AG04450 (cell line): ENCODE results near the gene TUBA4B. TPM values are rescaled to one million over a fixed set of nuclear protein-coding genes. Genes with fewer than 3 reads are reported as not detected.

Experiments
- CTCF ChIA-PET: fragments of 300-600, 350-600 bp; formaldehyde crosslinking; extraction: SDS; loops from one replicate; lab custom pipeline; 2022; ENCODE audit warnings: antibody characterized with exemption, inconsistent platforms; lab: Charles Lee
- POLR2A ChIA-PET: fragments of 350-600 bp; formaldehyde crosslinking; extraction: SDS; loops from one replicate; lab custom pipeline; 2021; ENCODE audit warnings: antibody characterized with exemption, inconsistent platforms; lab: Yijun Ruan, JAX
- DNase-seq: peaks from one replicate; pipeline ENCODE4 v3.0.0-alpha.2; 2011; ENCODE audit warnings: low read depth, low spot score
- H3K27ac ChIP-seq: one replicate; pipeline ENCODE4 v1.5.1; 2012; ENCODE audit warnings: low read depth, low read length, control low read depth
- H3K27me3 ChIP-seq: one replicate; pipeline ENCODE4 v1.6.0; 2012; ENCODE audit warnings: low read length; ENCODE audit not compliant: control insufficient read depth, insufficient read depth
- H3K4me3 ChIP-seq: 2 replicates; pipeline ENCODE4 v1.5.1; 2011; ENCODE audit warnings: mild to moderate bottlenecking, low read depth, low read length, control low read depth
- H3K9me3 ChIP-seq: 2 replicates; pipeline ENCODE4 v1.5.1; 2012; ENCODE audit warnings: low read length; ENCODE audit not compliant: control insufficient read depth, insufficient read depth
- polyA plus RNA-seq: library from polyadenylated mRNA; depleted of rRNA; stranded (reverse); fragments of >200 nt; gene quantifications from 2 replicates; pipeline ENCODE4 v1.2.3, GENCODE V29; 2011
- TF ChIP-seq, protein P1 (sequence below): IDR thresholded peaks from 2 replicates; pipeline ENCODE4 v1.5.1; 2011; ENCODE audit warnings: low read depth, low read length, control low read depth, inconsistent platforms

The TUBA4B gene
- polyA plus RNA-seq, 1 experiment, result not detected

DNA sequence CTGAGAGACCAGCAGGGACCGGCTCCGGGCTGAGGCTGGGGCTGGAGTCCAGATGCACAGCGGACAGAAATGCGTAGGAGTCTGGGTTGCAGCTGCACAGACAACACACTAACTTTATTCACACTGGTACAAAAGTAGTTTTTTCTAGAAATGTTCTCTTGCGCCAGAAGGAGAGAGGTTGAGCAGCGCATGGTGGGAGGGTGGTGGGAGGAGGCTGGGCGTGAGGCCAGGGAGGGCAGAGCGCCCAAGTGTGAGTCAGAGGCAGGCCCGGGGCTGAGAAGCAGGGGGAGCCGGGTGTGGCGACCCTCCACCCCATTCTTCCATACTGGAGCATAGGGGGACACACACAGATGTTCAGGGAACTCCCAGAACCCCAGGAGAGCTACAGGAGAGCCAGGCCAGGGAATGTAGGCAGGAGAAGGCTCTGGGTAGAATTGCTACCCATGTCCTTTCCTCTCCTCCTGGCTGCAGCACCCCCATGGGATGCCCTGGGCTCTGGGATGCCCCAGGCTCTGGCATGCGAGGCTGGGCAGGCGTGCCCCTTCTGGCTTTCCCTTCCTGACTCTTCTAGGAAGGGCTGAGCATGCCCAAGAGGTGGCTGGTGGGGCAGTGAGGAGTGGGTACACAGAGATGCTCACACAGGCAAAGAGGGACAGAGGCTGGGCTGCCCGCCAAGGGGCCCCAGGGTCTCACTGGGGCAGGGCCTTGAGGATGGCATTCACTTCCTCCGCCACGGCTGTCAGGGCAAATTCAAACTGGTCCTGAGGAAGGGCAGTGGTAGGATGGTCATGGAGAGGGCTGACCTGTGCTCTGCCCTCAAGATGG, 36.7 kb downstream of the TUBA4B start:
- Histone ChIP-seq H3K27ac (peak overlapping the region; percentile 89), H3K4me3 (no peak overlapping the region), H3K9me3 (no peaks in the 10 kb centered on the region), H3K27me3 (no peaks in the 10 kb centered on the region)
- TF ChIP-seq, protein P1, sequence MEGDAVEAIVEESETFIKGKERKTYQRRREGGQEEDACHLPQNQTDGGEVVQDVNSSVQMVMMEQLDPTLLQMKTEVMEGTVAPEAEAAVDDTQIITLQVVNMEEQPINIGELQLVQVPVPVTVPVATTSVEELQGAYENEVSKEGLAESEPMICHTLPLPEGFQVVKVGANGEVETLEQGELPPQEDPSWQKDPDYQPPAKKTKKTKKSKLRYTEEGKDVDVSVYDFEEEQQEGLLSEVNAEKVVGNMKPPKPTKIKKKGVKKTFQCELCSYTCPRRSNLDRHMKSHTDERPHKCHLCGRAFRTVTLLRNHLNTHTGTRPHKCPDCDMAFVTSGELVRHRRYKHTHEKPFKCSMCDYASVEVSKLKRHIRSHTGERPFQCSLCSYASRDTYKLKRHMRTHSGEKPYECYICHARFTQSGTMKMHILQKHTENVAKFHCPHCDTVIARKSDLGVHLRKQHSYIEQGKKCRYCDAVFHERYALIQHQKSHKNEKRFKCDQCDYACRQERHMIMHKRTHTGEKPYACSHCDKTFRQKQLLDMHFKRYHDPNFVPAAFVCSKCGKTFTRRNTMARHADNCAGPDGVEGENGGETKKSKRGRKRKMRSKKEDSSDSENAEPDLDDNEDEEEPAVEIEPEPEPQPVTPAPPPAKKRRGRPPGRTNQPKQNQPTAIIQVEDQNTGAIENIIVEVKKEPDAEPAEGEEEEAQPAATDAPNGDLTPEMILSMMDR, result no peak
- CTCF ChIA-PET, result interaction anchor here (1.0 to 2.3 kb wide), 3 partner anchors 10 to 130 kb away, joined by 3 to 7 read pairs (median 6); no protein-coding TSS in a partner anchor
- POLR2A ChIA-PET, result interaction anchor here (2.5 kb wide), 1 partner anchor 11 kb away, joined by 8 read pairs; the partner anchor contains the start of gene DNAJB2
- DNase-seq, result peak; percentile 86

DNA sequence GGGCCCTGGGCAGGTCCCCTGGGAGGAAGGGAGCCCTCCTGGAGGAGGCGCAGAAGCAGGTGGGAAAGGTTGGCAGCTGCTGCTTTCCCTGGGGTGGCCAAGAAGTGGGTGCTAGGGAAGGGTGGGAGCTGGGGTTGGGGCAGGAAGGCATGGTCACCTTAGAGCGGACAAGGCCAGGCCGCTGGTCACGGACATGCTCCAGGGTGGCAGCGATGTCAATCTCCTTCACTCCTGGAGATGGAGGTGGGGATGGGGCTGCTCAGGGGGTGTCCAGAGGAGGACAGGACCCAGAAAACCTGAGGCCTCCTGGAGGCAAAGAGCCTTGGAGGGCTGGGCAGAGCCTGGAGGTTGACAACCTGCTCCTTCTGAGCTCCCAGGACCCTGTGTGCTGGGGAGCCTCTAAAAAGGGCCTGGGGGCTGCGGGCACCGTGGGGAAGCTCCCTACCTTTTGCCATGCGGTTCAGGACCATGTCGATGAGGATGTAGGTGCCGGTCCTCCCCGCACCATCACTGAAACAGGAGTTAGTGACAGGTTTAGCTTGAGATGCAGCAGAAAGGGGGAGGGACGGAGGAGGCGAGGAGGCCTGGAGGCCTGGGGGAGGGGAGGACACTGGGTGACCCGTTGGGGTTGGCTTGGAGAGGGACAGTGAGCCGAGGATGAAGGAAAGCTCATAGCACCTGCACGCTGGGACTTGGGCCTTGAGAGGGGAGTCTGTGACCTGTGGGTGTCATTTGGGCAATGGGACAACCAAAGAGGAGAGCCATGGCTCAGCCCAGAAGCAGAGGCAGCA, 37.5 kb downstream of the TUBA4B start:
- Histone ChIP-seq H3K27me3 (no peaks in the 10 kb centered on the region), H3K4me3 (no peak overlapping the region), H3K27ac (no peak overlapping the region), H3K9me3 (no peaks in the 10 kb centered on the region)
- DNase-seq, result no peak
- TF ChIP-seq, protein P1, result no peak
- POLR2A ChIA-PET, result interaction anchor here (2.5 kb wide), 1 partner anchor 11 kb away, joined by 8 read pairs; the partner anchor contains the start of gene DNAJB2
- CTCF ChIA-PET, result interaction anchor here (1.0 to 2.3 kb wide), 2 partner anchors 9 to 13 kb away, joined by 6 to 7 read pairs; no protein-coding TSS in a partner anchor

GRCh38 chr2:219291394-219291793, 38.4 kb downstream of the TUBA4B start:
- no peak overlapping the region for H3K27ac ChIP-seq
- TF ChIP-seq, protein P1, result no peak
- POLR2A ChIA-PET, result interaction anchor here (0.7 to 2.5 kb wide), 2 partner anchors 12 to 62 kb away, joined by 3 to 8 read pairs; partner anchors contain the start of genes ANKZF1, ATG9A and DNAJB2
- no peaks in the 10 kb centered on the region for H3K9me3 ChIP-seq
- H3K4me3 ChIP-seq, result no peak overlapping the region
- DNase-seq, result no peak
- H3K27me3 ChIP-seq, result no peaks in the 10 kb centered on the region
- CTCF ChIA-PET, result interaction anchor here (1.3 to 12.4 kb wide), 5 partner anchors 8 to 132 kb away, joined by 3 to 131 read pairs (median 7); partner anchors contain the start of genes NHEJ1 and ZFAND2B

- Histone ChIP-seq H3K27ac (no peak overlapping the region), H3K4me3 (no peak overlapping the region), H3K9me3 (no peaks in the 10 kb centered on the region), H3K27me3 (no peaks in the 10 kb centered on the region)
- CTCF ChIA-PET, result interaction anchor here (1.3 to 12.4 kb wide), 7 partner anchors 8 to 133 kb away, joined by 3 to 131 read pairs (median 7); partner anchors contain the start of genes NHEJ1 and ZFAND2B
- DNase-seq, result no peak
- POLR2A ChIA-PET, result interaction anchor here (0.7 kb wide), 1 partner anchor 63 kb away, joined by 3 read pairs; the partner anchor contains the start of genes ANKZF1 and ATG9A
- TF ChIP-seq, protein P1, result no peak
These were observed 39.0 kb downstream of the TUBA4B start for GRCh38 chr2:219291910-219292490.
